Measurements from ENCODE around the gene ZNRD2. TPM values are rescaled to one million over a fixed set of nuclear protein-coding genes. Genes with fewer than 3 reads are reported as not detected.
A peak's percentile ranks its signal among the peaks of the same experiment; 100 is the strongest.

The ZNRD2 gene
- total RNA-seq, 3 donors from 2014 or later: 120 to 148 (median 136) TPM

DNA sequence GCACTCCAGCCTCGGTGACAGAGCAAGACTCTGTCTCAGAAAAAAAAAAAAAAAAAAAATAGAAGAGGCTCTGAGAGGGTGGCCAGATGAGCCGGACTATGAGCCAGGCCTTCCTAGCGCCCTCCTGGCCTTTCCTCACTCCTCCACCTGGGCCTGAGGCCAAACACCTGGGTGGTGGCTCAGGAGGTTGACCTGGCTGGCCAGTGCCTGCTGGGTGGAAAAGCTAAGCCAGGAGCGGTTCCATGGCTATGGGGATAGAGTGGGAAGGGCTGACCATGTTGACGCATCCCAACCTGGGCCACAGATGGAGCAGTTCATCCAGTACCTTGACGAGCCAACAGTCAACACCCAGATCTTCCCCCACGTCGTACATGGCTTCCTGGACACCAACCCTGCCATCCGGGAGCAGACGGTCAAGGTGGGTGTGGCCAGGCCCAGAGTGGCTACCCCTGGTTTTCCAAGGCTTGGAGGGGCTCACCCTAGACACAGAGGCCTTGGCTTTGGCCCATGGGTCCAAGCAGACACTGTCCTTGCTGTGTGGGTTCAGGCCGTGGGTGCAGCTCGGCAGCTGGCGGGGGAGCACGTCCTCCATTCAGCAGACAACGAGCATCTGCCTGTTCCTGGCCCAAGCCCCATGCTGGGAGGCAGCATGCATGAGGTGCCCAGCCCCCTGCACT is 37.8 kb upstream of the ZNRD2 start:
- no peak for ATAC-seq
- Mint-ChIP-seq H3K9me3 (no peaks in the 10 kb centered on the region), H3K27me3 (ENCODE audit: low read depth) (no peaks in the 10 kb centered on the region), H3K4me3 (no peak overlapping the region), H3K36me3 (ENCODE audit: insufficient read depth) (peaks cover 15% of the 10 kb centered on the region), H3K4me1 (ENCODE audit: low read depth) (peaks cover 14% of the 10 kb centered on the region)
- DNase-seq: no peak

DNA sequence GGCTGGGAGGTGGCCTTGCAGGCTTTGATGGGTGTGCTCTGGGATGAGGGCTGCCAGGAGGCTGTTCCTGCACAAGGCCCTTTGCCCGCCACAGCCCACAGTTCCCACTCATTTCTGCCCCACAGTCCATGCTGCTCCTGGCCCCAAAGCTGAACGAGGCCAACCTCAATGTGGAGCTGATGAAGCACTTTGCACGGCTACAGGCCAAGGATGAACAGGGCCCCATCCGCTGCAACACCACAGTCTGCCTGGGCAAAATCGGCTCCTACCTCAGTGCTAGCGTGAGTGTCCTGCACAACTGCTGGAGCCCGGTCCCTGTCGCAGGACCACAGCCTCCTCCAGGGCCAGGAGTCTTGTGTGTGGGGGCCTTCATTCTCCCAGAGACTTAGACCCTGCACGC is 35.2 kb upstream of the ZNRD2 start:
- peaks cover 9% of the 10 kb centered on the region for H3K36me3 Mint-ChIP-seq (ENCODE audit: insufficient read depth)
- DNase-seq (no peak), ATAC-seq (no peak)
- no peaks in the 10 kb centered on the region for H3K9me3 Mint-ChIP-seq
- H3K4me3 Mint-ChIP-seq: no peak overlapping the region
- H3K27me3 Mint-ChIP-seq (ENCODE audit: low read depth): no peaks in the 10 kb centered on the region
- peaks cover 4% of the 10 kb centered on the region for H3K4me1 Mint-ChIP-seq (ENCODE audit: low read depth)

DNA sequence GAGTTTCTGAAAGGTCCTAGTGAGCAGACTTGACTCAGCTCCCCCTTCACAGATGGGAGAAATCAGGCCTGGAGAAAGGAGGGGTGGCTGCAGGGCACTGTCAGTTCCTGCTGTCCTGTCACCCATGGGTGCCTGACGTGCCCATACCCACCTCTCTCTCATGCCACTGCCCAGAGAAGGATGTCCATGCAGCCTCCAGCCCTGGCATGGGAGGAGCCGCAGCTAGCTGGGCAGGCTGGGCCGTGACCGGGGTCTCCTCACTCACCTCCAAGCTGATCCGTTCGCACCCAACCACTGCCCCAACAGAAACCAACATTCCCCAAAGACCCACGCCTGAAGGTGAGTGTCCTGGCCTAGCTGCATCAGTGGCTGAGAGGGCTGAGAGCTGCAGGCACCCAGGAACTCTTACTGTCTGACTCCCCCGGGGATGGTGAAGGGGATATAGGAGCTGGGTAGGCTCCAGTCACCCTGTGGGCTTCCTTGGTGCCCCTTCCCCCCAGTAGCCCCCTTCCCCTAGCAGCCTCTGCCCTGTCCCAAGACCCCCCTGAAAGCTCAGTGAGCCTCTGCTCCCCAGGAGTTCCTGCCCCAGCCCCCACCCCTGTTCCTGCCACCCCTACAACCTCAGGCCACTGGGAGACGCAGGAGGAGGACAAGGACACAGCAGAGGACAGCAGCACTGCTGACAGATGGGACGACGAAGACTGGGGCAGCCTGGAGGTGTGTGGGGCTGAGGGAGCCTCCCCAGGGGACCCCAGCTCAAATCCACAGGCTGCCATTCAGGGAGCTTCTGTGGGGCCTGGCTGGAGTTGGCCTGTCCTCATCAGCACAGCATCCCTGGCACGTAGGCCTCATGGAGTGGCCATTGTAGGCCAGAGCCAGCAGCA is 33.6 kb upstream of the ZNRD2 start:
- DNase-seq (no peak), ATAC-seq (no peak)
- H3K4me1 Mint-ChIP-seq (ENCODE audit: low read depth): peaks cover 10% of the 10 kb centered on the region
- H3K36me3 Mint-ChIP-seq (ENCODE audit: insufficient read depth): peaks cover 7% of the 10 kb centered on the region
- H3K27me3 Mint-ChIP-seq (ENCODE audit: low read depth): no peaks in the 10 kb centered on the region
- H3K9me3 Mint-ChIP-seq: no peaks in the 10 kb centered on the region
- no peak overlapping the region for H3K4me3 Mint-ChIP-seq

DNA sequence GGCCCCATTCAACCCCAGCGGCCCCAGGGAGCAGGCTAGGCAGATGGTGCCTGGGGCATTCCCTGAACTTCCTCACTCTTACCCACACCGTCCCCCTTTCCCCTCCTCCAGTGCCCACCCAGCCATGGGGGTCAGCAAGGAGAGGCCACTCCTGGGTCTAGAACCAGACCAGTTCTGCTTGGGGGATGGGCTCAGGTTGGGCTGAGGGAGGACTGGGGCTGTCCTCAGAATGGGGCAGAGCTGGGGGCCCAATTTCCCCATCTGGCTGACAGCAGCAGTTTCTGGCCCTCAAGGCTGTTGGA is 33.0 kb upstream of the ZNRD2 start:
- H3K9me3 Mint-ChIP-seq: no peaks in the 10 kb centered on the region
- no peak overlapping the region for H3K4me3 Mint-ChIP-seq
- DNase-seq: no peak
- peaks cover 7% of the 10 kb centered on the region for H3K36me3 Mint-ChIP-seq (ENCODE audit: insufficient read depth)
- ATAC-seq: no peak
- H3K27me3 Mint-ChIP-seq (ENCODE audit: low read depth): no peaks in the 10 kb centered on the region
- peaks cover 12% of the 10 kb centered on the region for H3K4me1 Mint-ChIP-seq (ENCODE audit: low read depth)

DNA sequence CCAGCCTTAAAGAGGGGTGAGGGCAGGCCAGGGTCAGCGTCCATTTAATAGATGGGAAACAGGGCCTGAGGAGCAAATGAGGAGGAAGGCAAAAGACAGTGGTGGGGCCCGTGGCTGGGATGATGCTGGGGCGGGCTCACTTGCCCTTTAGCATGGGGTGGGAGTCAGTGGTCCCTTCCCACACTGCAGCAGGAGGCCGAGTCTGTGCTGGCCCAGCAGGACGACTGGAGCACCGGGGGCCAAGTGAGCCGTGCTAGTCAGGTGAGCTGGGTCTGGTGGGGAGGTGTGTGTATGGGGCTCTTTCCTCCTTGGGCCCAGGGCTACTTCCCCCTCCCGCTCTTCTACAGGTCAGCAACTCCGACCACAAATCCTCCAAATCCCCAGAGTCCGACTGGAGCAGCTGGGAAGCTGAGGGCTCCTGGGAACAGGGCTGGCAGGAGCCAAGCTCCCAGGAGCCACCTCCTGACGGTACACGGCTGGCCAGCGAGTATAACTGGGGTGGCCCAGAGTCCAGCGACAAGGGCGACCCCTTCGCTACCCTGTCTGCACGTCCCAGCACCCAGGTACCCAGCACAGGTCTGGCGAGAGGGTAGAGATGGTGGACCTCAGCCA is 32.6 kb upstream of the ZNRD2 start:
- no peaks in the 10 kb centered on the region for H3K9me3 Mint-ChIP-seq
- H3K27me3 Mint-ChIP-seq (ENCODE audit: low read depth): no peaks in the 10 kb centered on the region
- DNase-seq (no peak), ATAC-seq (no peak)
- no peak overlapping the region for H3K4me3 Mint-ChIP-seq
- peaks cover 8% of the 10 kb centered on the region for H3K36me3 Mint-ChIP-seq (ENCODE audit: insufficient read depth)
- H3K4me1 Mint-ChIP-seq (ENCODE audit: low read depth): peaks cover 12% of the 10 kb centered on the region

DNA sequence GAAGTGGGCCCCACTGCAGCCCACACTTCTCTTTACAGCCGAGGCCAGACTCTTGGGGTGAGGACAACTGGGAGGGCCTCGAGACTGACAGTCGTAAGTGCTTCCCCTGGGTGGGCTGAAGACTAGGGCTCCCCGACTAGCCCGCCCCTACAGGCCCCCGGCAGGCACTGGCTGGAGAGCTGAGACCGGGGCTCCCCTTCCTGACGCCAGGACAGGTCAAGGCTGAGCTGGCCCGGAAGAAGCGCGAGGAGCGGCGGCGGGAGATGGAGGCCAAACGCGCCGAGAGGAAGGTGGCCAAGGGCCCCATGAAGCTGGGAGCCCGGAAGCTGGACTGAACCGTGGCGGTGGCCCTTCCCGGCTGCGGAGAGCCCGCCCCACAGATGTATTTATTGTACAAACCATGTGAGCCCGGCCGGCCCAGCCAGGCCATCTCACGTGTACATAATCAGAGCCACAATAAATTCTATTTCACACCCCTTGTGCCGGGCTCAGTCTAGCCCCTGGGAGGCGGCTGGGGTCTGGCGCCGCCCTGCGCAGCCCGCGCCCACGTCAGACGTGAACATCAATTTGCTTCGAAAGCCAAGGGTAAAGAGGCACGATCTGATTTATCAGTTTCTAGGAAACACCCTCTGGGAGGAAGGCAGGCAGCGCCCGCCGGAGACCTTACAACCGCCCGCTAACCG is 31.9 kb upstream of the ZNRD2 start:
- Mint-ChIP-seq H3K27me3 (ENCODE audit: low read depth) (no peaks in the 10 kb centered on the region), H3K4me3 (peak overlapping the region; percentile 56), H3K9me3 (no peaks in the 10 kb centered on the region), H3K36me3 (ENCODE audit: insufficient read depth) (peaks cover 7% of the 10 kb centered on the region), H3K4me1 (ENCODE audit: low read depth) (peaks cover 12% of the 10 kb centered on the region)
- DNase-seq: no peak
- no peak for ATAC-seq

DNA sequence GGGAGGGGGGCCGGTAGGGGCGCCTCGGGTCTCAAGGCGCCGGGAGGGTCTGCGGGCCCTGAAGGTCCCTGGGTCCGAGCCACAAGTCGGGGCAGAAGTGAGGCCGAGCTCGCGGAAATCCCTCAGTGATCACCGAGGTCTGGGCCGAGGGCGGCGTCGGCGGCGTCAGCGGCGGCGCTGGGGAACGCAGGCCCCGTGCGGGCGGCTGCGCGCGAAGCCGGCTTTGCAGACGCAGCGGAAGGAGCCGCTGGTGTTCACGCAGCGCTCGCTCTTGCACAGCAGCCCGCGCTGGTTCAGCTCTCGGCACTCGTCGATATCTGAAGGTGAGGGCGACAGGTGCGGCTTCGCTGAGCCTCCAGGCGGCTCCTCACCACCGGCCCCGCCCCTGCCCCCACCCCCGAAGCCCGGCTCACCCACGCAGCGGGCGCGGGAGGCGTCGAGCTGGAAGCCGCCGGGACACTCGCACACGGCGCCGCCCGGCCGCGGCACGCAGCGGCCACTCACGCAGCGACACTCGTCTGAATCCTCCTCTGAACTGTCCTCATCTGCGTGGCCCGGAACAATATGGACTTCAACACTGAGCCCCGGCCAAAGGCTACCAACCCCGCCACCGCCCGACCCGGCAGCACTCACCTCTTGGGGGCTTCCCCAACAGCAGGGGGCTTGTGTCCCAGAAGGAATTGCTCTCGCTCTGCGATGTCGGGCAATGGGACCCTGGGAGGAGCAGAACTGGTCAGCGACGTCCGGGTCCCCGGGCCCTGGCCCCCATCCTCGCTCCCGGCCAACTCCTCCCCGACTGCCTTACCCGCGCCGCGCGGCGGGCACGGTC is 31.1 kb upstream of the ZNRD2 start:
- ATAC-seq: no peak
- Mint-ChIP-seq H3K36me3 (ENCODE audit: insufficient read depth) (peaks cover 7% of the 10 kb centered on the region), H3K4me1 (ENCODE audit: low read depth) (peaks cover 14% of the 10 kb centered on the region), H3K4me3 (no peak overlapping the region), H3K27me3 (ENCODE audit: low read depth) (no peaks in the 10 kb centered on the region), H3K9me3 (no peaks in the 10 kb centered on the region)
- DNase-seq: no peak

DNA sequence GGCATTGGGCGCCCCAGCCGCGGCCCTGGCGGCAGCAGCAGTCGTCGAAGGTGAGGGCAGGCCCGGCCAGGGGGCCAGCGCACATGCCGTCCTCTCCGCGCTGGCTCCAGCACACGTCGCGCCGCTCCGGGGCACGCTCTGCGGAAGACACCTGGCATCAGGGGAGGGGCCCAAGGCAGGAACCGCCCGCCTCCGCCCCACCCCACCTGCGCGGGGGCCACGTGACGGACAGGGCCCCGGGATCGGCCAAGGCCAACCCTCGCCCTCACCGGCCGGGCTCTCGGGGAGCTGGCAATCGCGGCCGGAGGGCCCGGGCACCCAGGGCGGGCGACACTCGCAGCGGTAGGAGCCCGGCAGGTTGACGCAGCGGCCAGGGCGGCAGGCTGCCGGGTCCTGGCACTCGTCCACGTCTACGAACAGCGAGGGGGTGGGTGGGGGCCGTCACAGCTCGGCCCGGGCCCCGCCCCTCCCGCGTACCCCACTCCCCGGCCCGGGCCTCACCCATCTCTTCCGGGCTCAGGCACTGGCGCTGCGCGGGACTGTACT is 30.5 kb upstream of the ZNRD2 start:
- peak overlapping the region; percentile 81 for H3K4me3 Mint-ChIP-seq
- ATAC-seq (peak; percentile 80 to 82), DNase-seq (no peak)
- H3K36me3 Mint-ChIP-seq (ENCODE audit: insufficient read depth): peaks cover 1% of the 10 kb centered on the region
- no peaks in the 10 kb centered on the region for H3K27me3 Mint-ChIP-seq (ENCODE audit: low read depth)
- no peaks in the 10 kb centered on the region for H3K9me3 Mint-ChIP-seq
- peaks cover 17% of the 10 kb centered on the region for H3K4me1 Mint-ChIP-seq (ENCODE audit: low read depth)

DNA sequence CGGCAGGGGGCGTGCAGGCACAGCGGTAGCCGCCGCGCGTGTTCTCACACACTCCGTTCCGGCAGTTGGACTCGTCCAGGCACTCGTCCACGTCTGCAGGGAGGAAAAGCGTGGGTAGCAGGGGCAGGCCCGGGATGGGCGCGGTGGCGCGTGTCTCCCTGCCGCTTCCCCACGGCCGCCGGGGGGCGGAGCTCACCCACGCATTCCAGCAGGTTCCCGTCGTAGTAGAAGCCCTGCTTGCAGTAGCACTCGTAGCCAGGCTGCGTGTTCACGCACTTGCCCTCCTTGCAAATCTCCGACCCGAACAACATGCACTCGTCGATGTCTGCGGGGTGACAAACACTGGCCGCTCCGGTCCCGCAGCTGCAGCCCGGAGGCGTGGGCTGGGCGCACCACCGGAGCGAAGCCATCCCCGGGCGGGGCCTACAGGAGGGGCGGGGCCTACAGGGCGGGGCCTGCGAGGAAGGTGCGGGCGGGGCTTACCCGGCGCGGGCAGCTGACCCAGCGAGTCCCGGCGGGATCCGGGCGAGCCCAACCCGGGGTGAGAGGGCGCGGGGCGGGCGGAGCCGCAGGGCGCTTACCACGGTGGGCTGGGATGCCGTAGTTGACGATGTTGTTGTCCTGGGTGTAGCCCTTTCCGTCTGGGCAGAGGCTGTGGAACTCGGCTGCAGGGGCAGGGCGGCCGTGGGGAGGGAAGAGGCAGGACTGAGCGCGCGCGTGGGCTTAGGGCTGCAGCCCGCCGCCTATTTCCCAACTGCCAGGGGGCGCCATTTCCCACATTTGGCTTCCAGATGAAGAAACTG is 29.8 kb upstream of the ZNRD2 start:
- no peaks in the 10 kb centered on the region for H3K27me3 Mint-ChIP-seq (ENCODE audit: low read depth)

DNA sequence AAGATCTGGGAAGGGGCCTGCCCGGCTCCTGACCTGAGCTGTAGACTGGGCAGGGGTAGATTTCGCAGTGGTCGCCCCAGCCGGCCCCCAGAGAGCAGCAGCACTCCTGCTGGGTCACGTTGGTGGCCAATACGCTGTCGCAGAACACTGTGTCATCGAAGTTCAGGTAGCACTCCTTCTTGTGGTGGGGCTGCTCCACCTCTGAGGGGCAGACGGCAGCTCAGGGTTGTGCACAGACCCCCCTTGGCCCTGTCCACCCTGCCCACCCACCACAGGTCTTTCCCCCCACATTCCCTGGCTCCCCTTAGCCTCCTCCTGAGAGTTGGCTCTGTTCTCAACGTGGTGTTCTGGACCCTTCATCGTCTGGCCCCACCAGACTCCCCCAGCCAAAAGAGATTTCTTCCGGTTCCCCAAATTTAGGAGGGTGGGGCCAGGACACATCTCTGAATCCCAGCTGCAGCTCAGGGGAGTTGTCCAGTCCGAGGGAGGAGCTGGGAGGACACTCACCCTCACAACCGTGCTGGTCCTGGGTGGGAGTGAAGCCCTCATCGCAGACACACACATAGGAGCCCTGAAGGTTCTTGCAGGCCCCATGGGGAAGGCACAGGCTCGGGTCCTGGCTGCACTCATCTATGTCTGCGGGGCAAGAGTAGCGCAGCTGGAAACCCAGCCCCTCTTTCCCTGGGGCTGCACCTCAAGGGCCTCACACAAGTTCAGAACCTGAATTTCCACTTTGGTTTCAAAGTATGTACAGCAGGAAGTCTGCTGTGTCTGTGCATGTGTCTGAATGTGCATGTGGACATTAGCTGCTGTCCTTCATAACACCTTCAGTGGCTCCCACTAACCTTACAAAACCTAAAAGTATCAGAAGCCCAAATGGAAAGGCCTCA is 28.9 kb upstream of the ZNRD2 start:
- DNase-seq (no peak), ATAC-seq (no peak)
- peak overlapping the region; percentile 81 for H3K4me3 Mint-ChIP-seq
- no peaks in the 10 kb centered on the region for H3K27me3 Mint-ChIP-seq (ENCODE audit: low read depth)
- peaks cover 1% of the 10 kb centered on the region for H3K36me3 Mint-ChIP-seq (ENCODE audit: insufficient read depth)
- H3K9me3 Mint-ChIP-seq: no peaks in the 10 kb centered on the region
- peaks cover 30% of the 10 kb centered on the region for H3K4me1 Mint-ChIP-seq (ENCODE audit: low read depth)

More for the DNA sequence above, 29.8 kb upstream of the ZNRD2 start:
- DNase-seq (peak; percentile 85), ATAC-seq (peak; percentile 85 to 88)
- Mint-ChIP-seq H3K4me3 (peak overlapping the region; percentile 81), H3K4me1 (ENCODE audit: low read depth) (peaks cover 23% of the 10 kb centered on the region), H3K36me3 (ENCODE audit: insufficient read depth) (peaks cover 1% of the 10 kb centered on the region), H3K9me3 (no peaks in the 10 kb centered on the region)

DNA sequence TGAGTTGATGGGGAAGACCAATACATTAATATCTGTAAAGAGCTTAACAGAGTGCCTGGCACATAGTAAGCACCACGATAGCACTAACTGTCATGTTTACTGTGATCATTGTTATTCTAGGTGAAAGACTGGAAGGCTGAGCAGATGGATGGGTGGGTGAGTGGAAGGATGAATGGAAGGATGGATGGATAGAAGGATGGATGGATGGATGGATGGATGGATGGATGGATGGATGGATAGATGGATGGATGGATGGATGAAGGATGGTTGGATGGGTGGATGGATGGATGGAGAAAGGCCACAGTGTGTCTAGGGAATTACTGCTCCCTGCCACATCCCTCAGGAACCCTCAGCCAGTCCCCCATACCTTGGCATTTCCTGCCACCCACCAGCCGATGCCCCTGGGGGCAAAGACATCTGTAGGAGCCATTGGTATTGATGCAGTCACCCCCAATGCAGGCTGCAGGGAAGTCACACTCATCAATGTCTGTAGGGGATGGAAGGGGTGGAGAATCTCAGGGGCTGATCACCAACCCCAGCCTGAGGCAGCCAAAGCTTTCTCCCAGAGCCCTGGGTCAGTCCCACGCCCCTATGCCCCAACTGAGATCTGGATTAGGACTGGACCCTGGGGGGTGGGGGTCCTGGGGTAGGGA is 27.4 kb upstream of the ZNRD2 start:
- Mint-ChIP-seq H3K9me3 (no peaks in the 10 kb centered on the region), H3K27me3 (ENCODE audit: low read depth) (no peaks in the 10 kb centered on the region), H3K4me1 (ENCODE audit: low read depth) (peaks cover 38% of the 10 kb centered on the region), H3K36me3 (ENCODE audit: insufficient read depth) (peaks cover 1% of the 10 kb centered on the region), H3K4me3 (no peak overlapping the region)
- ATAC-seq (no peak), DNase-seq (no peak)

DNA sequence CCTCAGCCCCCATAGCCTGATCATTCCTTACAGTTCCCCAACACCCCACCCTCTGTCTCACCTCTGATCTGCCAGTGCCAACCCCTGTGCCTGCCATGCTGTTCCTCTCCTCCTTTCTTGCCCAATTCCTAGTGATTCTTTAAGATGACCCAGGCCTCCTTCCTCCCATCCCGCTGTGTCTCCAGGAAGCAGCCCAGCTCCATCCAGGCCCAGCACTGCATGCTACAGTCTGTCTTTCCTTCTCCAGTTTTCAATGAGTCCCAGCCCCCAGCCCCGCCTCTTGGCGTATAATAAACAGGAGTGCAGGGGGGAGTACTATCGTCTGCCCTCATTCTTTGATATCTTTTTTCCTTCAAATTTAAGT is 24.4 kb upstream of the ZNRD2 start:
- Mint-ChIP-seq H3K4me3 (peak overlapping the region; percentile 53), H3K4me1 (ENCODE audit: low read depth) (peaks cover 53% of the 10 kb centered on the region), H3K36me3 (ENCODE audit: insufficient read depth) (peaks cover 2% of the 10 kb centered on the region), H3K27me3 (ENCODE audit: low read depth) (no peaks in the 10 kb centered on the region), H3K9me3 (no peaks in the 10 kb centered on the region)
- ATAC-seq: peak in 1 of 2 donors; percentile 0
- no peak for DNase-seq

All from activated T-cell treated with anti-CD3 and anti-CD28 coated beads, Interleukin-2, amount 50 U/mL, for 4 hours (primary cell).